Stimulated activated CD4-positive, alpha-beta T cell treated with anti-CD3 and anti-CD28 coated beads, Interleukin-1b, Interleukin-23, amount 100 ng/mL, for 4 hours (primary cell): Measurements from ENCODE around the gene AKAP6.

Source experiments
- DNase-seq, 2 donors: peaks; one replicate each; pipeline ENCODE4 v3.0.0-alpha.2; 2020; ENCODE audit warnings: low read depth in 2 of 2

The AKAP6 gene

GRCh38 chr14:32675433-32675832, 346.3 kb downstream of the AKAP6 start:
- no peak for DNase-seq

GRCh38 chr14:32677129-32677780, 348.2 kb downstream of the AKAP6 start:
- DNase-seq: no peak

DNA sequence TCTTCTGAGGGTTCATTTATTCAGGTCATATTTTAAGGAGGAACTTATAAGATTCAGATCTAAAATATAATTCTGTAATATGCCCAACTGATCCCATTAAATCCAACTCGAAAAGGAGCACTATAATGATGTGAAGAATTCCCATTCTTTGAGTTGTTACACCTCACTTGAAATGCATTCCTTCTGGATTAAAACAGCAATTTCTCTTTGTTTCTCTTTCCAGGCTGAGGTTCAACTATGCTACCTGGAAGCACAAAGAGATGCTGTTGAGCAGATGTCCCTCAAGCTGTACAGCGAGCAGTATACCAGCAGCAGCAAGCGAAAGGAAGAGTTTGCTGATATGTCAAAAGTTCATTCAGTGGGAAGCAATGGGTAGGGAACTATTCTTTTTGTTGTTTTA, 349.0 kb downstream of the AKAP6 start:
- no peak for DNase-seq

- DNase-seq: no peak
These were observed 351.0 kb downstream of the AKAP6 start for GRCh38 chr14:32679927-32680612.

DNA sequence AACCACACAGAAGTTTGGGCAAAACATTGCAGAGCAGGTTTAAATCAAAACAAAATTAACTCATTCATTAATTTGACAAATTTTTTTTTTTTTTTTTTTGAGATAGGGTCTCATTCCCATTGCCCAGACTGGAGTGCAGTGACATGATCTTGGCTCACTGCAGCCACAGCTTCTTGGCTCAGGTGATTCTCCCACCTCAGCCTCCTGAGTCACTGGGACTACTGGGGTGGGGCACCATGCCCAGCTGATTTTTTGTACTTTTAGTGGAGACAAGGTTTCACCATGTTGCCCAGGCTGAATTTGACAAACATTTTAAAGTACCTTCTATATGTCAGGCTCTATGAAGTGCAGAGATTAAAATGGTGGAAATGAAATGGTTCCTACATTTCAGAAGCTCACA, 352.5 kb downstream of the AKAP6 start:
- DNase-seq: no peak

DNA sequence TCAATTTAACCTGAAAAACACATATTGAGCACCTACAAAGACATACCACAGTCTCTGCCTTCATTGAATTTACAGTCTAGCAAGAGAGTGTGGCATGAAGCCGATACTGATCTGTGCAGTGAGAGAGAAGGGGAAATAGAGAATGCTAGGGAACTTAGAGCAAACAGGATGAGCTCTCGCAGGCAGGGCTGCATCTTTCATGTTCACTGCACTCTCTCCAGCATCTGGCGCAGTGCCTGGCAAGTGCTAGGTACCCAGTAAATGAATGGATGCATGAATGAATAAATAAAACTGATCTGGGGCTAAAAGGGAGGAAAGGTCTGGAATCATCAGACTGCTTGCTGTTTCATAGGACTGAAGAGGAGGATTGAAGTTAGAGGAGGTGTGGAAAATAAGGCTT, 353.1 kb downstream of the AKAP6 start:
- no peak for DNase-seq

DNA sequence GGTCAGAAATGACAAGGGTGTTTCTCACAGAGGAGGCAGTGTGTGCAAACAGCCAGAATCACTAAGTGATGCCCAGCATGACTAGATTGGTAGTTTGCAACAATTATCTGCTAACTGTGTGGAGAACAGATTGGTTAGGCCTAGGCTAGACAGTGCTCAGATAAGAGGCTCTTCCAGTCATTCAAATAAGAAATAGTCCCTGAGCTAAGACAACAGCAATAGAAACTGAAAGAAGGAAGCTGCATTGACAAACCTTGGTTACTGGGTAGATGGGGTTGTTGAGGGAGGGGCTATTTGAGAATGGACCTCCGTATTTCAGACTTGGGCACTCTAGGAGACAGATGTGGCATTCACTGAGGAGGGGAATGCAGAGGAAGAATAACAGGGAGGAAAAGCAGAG, 354.6 kb downstream of the AKAP6 start:
- no peak for DNase-seq

DNA sequence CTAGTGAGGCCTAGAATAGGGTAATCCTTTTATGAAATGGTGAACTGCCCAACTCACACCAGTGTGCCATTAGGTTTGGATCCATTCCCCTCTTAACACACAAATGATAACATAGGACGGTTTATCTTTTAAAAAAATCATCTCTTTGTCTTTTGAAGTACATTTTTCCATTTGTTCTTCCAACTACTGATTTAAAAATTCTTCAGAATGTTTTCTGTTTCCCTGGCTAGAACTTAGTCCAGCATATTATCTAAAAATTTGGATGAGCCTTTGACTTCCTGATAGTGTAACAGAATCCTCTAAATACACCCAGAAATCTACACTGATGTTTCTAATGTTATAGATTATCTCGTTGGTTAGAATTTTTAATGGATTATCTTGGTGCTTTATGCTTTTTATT, 359.8 kb downstream of the AKAP6 start:
- no peak for DNase-seq

GRCh38 chr14:32692441-32692840, 363.3 kb downstream of the AKAP6 start:
- DNase-seq: no peak

GRCh38 chr14:32693114-32693513, 364.0 kb downstream of the AKAP6 start:
- no peak for DNase-seq

- no peak for DNase-seq
These were observed 365.8 kb downstream of the AKAP6 start for GRCh38 chr14:32694795-32695449.

- DNase-seq: no peak
These were observed 367.4 kb downstream of the AKAP6 start for GRCh38 chr14:32696325-32697091.

DNA sequence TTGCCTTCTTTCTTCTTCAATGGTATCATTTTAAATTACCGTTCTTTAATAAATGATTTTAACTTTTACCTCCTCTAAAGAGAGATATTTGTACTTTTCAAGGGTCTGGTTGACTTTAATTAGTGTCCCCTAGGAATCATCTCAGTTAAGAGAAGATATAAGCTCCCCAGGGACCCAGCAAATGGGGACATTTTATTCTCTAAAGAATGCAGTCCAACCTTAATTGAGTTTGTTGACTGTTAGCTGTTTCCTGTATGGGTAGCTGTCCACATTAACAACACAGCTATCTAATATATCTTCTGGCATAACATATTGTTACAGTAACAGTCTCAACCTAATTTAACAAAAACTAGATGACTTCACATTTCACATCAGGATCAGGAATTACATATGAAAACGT, 368.0 kb downstream of the AKAP6 start:
- DNase-seq: no peak

DNA sequence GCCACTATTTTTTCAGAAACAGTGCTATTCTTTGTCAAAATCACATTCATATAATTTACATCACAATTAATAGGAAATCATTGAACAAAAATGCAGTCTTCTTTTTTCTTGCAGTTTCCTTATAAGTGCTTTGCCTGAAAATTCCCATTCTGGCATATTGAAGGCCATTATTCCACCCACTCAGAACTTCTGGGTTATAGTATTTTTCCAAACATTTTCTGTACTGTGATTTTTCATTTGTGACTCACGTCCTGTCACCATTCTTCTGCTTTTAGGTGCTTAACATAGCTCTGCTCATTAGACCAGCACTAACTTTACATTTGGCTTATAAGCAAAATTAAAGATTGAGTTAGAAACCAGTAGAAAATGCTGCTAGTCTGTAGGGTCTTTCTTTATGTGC, 368.6 kb downstream of the AKAP6 start:
- DNase-seq: no peak

DNA sequence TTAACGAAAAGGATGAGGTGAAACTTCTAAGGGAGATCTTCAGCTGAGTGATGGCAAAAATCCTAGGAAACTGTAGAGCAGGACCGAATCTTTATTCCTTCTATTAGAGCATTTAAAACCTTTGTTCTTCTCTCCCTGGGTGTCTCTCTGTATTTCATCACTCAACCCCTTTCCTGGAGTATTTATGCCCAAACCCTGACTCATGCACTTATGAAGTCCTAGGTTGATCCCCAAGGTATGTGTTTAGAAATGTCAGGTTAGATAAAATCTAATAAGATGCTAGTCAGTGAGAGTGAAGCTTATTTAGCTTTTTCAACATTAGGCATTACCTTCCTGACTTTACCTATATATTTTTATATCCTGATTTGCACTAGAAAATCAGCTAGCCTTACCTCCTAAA, 369.7 kb downstream of the AKAP6 start:
- no peak for DNase-seq

- DNase-seq: no peak
These were observed 372.4 kb downstream of the AKAP6 start for GRCh38 chr14:32701475-32701874.

GRCh38 chr14:32702088-32702487, 373.0 kb downstream of the AKAP6 start:
- DNase-seq: no peak

GRCh38 chr14:32702562-32702961, 373.5 kb downstream of the AKAP6 start:
- DNase-seq: peak; percentile 0 to 4

- DNase-seq: no peak
These were observed 374.1 kb downstream of the AKAP6 start for GRCh38 chr14:32703183-32703621.

GRCh38 chr14:32706721-32707519, 377.8 kb downstream of the AKAP6 start:
- DNase-seq: no peak

- DNase-seq: no peak
These were observed 378.8 kb downstream of the AKAP6 start for GRCh38 chr14:32707742-32708500.
